K562 (cell line): ENCODE data around the gene BCL2L1. TPM values are rescaled to one million over a fixed set of nuclear protein-coding genes. Genes with fewer than 3 reads are reported as not detected.

Experiments
- ATAC-seq: fragments of 200-7000 bp; cut with Tn5 transposase; 3 replicates; pipeline ENCODE4 v1.9.1; 2020; ENCODE audit warnings: moderate library complexity
- BruUV-seq: library from RNA; stranded (reverse); fragments of 400-500 nt; replicated peaks from 2 replicates; lab custom pipeline; 2021; lab: Mats Ljungman, UMichigan
- CTCF ChIA-PET: fragments of 300-600 bp; formaldehyde crosslinking; extraction: SDS; loops from one replicate; lab custom pipeline; 2021; ENCODE audit warnings: low intra/inter-chr PET ratio; lab: Yijun Ruan, JAX
- POLR2A ChIA-PET: fragments of 300-600, 350-650 bp; sonication (Branson Sonifier 250); formaldehyde crosslinking; extraction: SDS; loops from one replicate; lab custom pipeline; 2021; ENCODE audit warnings: antibody characterized with exemption, inconsistent platforms; lab: Yijun Ruan, JAX
- DNase-seq, 4 experiments: peaks; one replicate each; pipeline versions ENCODE4 v3.0.0 to v3.0.0-alpha.2; 2011 to 2018; ENCODE audit warnings: low spot score in 3 of 4, mixed read lengths in 3 of 4; ENCODE audit errors: extremely low read depth in 1 of 4
- FAIRE-seq: peaks from 2 replicates; lab custom pipeline; 2011; peaks lifted over from hg19 to GRCh38; lab: Jason Lieb, UNC
- H2AFZ ChIP-seq: 2 replicates; pipeline ENCODE4 v1.6.0; 2011; ENCODE audit warnings: low read depth, low read length, control low read depth, inconsistent platforms
- H3K27ac ChIP-seq: fragments of 200-600 bp; 3 replicates; pipeline ENCODE4 v1.8.0; 2011; ENCODE audit warnings: low read depth, mild to moderate bottlenecking, control low read depth, inconsistent platforms, low read length, moderate library complexity, mixed read lengths; ENCODE audit errors: extremely low read depth
- H3K27me3 ChIP-seq, 2 experiments: fragments of 300-600 bp in 1 of 2; 2 replicates in 1 of 2; 3 replicates in 1 of 2; pipeline versions ENCODE4 v1.6.0 to v1.8.0; 2011; ENCODE audit warnings: inconsistent platforms in 2 of 2, low read length in 2 of 2, mild to moderate bottlenecking in 1 of 2, mixed read lengths in 1 of 2, moderate library complexity in 1 of 2; ENCODE audit not compliant: control insufficient read depth in 2 of 2, insufficient read depth in 2 of 2
- H3K36me3 ChIP-seq: fragments of 300-600 bp; 3 replicates; pipeline ENCODE4 v1.8.0; 2011; ENCODE audit warnings: mild to moderate bottlenecking, low read length, inconsistent platforms; ENCODE audit not compliant: control insufficient read depth, insufficient read depth
- H3K4me1 ChIP-seq, 2 experiments: fragments of 200-600 bp in 1 of 2; replicated peaks in 1 of 2; 2 replicates in 1 of 2; 3 replicates in 1 of 2; pipeline versions ENCODE4 v1.5.1 to v1.8.0; 2011; ENCODE audit warnings: inconsistent platforms in 2 of 2, low read length in 2 of 2, mild to moderate bottlenecking in 1 of 2, mixed read lengths in 1 of 2, moderate library complexity in 1 of 2; ENCODE audit not compliant: control insufficient read depth in 2 of 2, insufficient read depth in 2 of 2
- H3K4me2 ChIP-seq: 2 replicates; pipeline ENCODE4 v1.6.1; 2011; ENCODE audit warnings: low read length, control low read depth, inconsistent platforms, mixed read lengths; ENCODE audit not compliant: insufficient read depth
- H3K4me3 ChIP-seq: fragments of 200-600 bp; sonication (generic), shearing (Covaris generic); 2 replicates; pipeline ENCODE4 v1.5.1; 2016; ENCODE audit warnings: control low read depth, inconsistent platforms
- H3K79me2 ChIP-seq: fragments of 200-600 bp; 3 replicates; pipeline ENCODE4 v1.8.0; 2011; ENCODE audit warnings: low read length, inconsistent platforms; ENCODE audit not compliant: control insufficient read depth, insufficient read depth
- H3K9ac ChIP-seq, 2 experiments: 2 replicates each; pipeline versions ENCODE4 v1.6.0 to v1.6.1; 2011; ENCODE audit warnings: low read depth in 2 of 2, low read length in 2 of 2, control low read depth in 1 of 2, inconsistent platforms in 1 of 2, mild to moderate bottlenecking in 1 of 2, mixed read lengths in 1 of 2; ENCODE audit not compliant: insufficient read depth in 1 of 2
- H3K9me1 ChIP-seq: one replicate; pipeline ENCODE4 v1.6.0; 2011; ENCODE audit warnings: inconsistent platforms, mild to moderate bottlenecking, low read length, moderate library complexity; ENCODE audit not compliant: control insufficient read depth, insufficient read depth
- H3K9me3 ChIP-seq: replicated peaks from 2 replicates; pipeline ENCODE4 v1.5.1; 2011; ENCODE audit warnings: low read depth, low read length, inconsistent platforms; ENCODE audit not compliant: control insufficient read depth, insufficient read depth
- H4K20me1 ChIP-seq: replicated peaks from 2 replicates; pipeline ENCODE4 v1.6.1; 2011; ENCODE audit warnings: low read length, inconsistent platforms, mixed read lengths; ENCODE audit not compliant: control insufficient read depth, insufficient read depth
- CEBPG ChIP-seq, 3 experiments: fragments of 200-800 bp in 1 of 3; sonication (Bioruptor generic) in 1 of 3; sonication (generic) in 1 of 3; formaldehyde crosslinking in 1 of 3; IDR thresholded peaks in 2 of 3; conservative IDR thresholded peaks in 1 of 3; 2 replicates each; pipeline versions ENCODE4 v1.6.1 to v1.8.0; 2016 to 2022; ENCODE audit warnings: missing compliant biosample characterization in 2 of 3, missing genetic modification characterization in 2 of 3, mild to moderate bottlenecking in 1 of 3, missing genetic modification reagents in 1 of 3
- CTCFL ChIP-seq: IDR thresholded peaks from 2 replicates; pipeline ENCODE4 v1.6.1; 2011; ENCODE audit warnings: borderline replicate concordance, low read depth, mild to moderate bottlenecking, moderate library complexity, low read length; ENCODE audit not compliant: insufficient read depth, poor library complexity, severe bottlenecking
- NRF1 ChIP-seq, 2 experiments: fragments of 450-650 bp; IDR thresholded peaks in 1 of 2; conservative IDR thresholded peaks in 1 of 2; 2 replicates each; pipeline ENCODE4 v1.6.1; 2014; ENCODE audit warnings: mild to moderate bottlenecking in 2 of 2
- POLR2H ChIP-seq: IDR thresholded peaks from 2 replicates; pipeline ENCODE4 v1.6.1; 2016; ENCODE audit warnings: missing genetic modification characterization, low read depth, mild to moderate bottlenecking, control low read depth, missing compliant biosample characterization, moderate library complexity
- SIN3A ChIP-seq, 2 experiments: fragments of 150-350 bp in 1 of 2; IDR thresholded peaks; 2 replicates each; pipeline ENCODE4 v1.6.1; 2011 to 2016; ENCODE audit warnings: borderline replicate concordance in 2 of 2, low read depth in 2 of 2, low read length in 2 of 2, mild to moderate bottlenecking in 2 of 2, moderate library complexity in 2 of 2; ENCODE audit not compliant: control insufficient read depth in 1 of 2
- SPI1 ChIP-seq: IDR thresholded peaks from 2 replicates; pipeline ENCODE4 v1.6.1; 2011; ENCODE audit warnings: low read depth, low read length, control low read depth, borderline replicate concordance
- THAP12 ChIP-seq: fragments of 250-450 bp; sonication (Bioruptor Pico); IDR thresholded peaks from 2 replicates; pipeline ENCODE4 v1.9.0; 2021; ENCODE audit warnings: mild to moderate bottlenecking, inconsistent platforms
- UBTF ChIP-seq, 2 experiments: IDR thresholded peaks; 2 replicates each; pipeline ENCODE4 v1.6.1; 2012; ENCODE audit warnings: improper control_type of control experiment in 2 of 2, low read depth in 2 of 2, low read length in 2 of 2, borderline replicate concordance in 1 of 2
- ZBTB12 ChIP-seq: fragments of 250-450 bp; sonication (Bioruptor Pico); IDR thresholded peaks from 2 replicates; pipeline ENCODE4 v1.4.0; 2020
- WGBS: fragments of 100-300 bp; shearing (Covaris generic); methylation state at CpG from one replicate; pipeline ENCODE4 v1.1.6; 2016; ENCODE audit warnings: low coverage, mixed read lengths; ENCODE audit not compliant: insufficient coverage; ENCODE audit errors: missing lambda C conversion rate; 5-methylcytosine and 5-hydroxymethylcytosine counted together
- in situ Hi-C: fragments of 300-500 bp; cut with MboI; formaldehyde crosslinking; loops from 4 replicates; pipeline ENCODE4 v1.15.0; 2018; ENCODE audit warnings: inconsistent platforms, mixed read lengths
- intact Hi-C: fragments of 100-400 bp; cut with micrococcal nuclease; formaldehyde crosslinking; loops from 2 replicates; pipeline ENCODE4 v1.14.2; 2022
- polyA plus RNA-seq, 8 experiments: library from polyadenylated mRNA; depleted of rRNA in 4 of 8; stranded (reverse) in 5 of 8; unstranded in 3 of 8; fragments of >200 nt; fragmentation: Nextera tagmentation in 2 of 8; fragmentation: Illumina TruSeq in 1 of 8; extraction: Ambion mirVana in 2 of 8; extraction: Trizol in 1 of 8; gene quantifications; 2 replicates each; pipeline versions ENCODE4 v1.2.1 to v1.2.3, GENCODE V29; 2011 to 2014; ENCODE audit warnings: inconsistent platforms in 1 of 8, missing spikeins in 1 of 8
- total RNA-seq, 7 experiments: library from RNA; depleted of rRNA in 6 of 7; stranded (reverse); fragments of >200 nt in 6 of 7; fragmentation: Illumina TruSeq in 2 of 7; extraction: Trizol in 2 of 7; gene quantifications; 2 replicates each; pipeline versions ENCODE4 v1.2.1 to v1.2.3, GENCODE V29; 2011 to 2021; ENCODE audit warnings: low replicate concordance in 1 of 7

BCL2L1 gene
- total and polyA plus RNA-seq, 9 of the 15 experiments (the other 6 are each of a cell fraction or from before 2014, with no cell fraction given): 3.3 to 182 (median 120) TPM

- no TSS peak for BruUV-seq
- Histone ChIP-seq H3K27me3 (no peaks in the 10 kb centered on the region), H3K9ac (peak overlapping the region; percentile 12 to 92; a peak in 3 of 4 replicates), H2AFZ (no peak overlapping the region), H3K27ac (peak overlapping the region; percentile 1; the same call in 2 of the 3 replicates), H3K36me3 (peaks cover 74% of the 10 kb centered on the region), H3K9me1 (no peaks in the 10 kb centered on the region), H3K79me2 (peaks cover 93% of the 10 kb centered on the region), H4K20me1 (peaks cover 10% of the 10 kb centered on the region), H3K4me3 (peak overlapping the region; percentile 88), H3K9me3 (no peaks in the 10 kb centered on the region), H3K4me2 (peak overlapping the region; percentile 95), H3K4me1 (peaks cover 31 to 35% of the 10 kb centered on the region in 2 experiments; a peak in 4 of 5 replicates)
- ATAC-seq (no peak), FAIRE-seq (no peak), DNase-seq (peak in 1 of 4 experiments; percentile 28)
- intact Hi-C loops: no loop called here
- in situ Hi-C loops: no loop called here
- 7% methylated on average over 6 of the region's 6 CpGs for WGBS
- ChIA-PET CTCF (no interaction called here), POLR2A (interaction anchor here (0.8 to 2.7 kb wide), 3 partner anchors 25 to 42 kb away, joined by 3 to 21 read pairs (median 5); no protein-coding TSS in a partner anchor)
- TF ChIP-seq CEBPG (CRISPR knock-in tag; IDR thresholded peaks at IDR 0.05): no peak
- TF ChIP-seq CEBPG (tag; conservative IDR thresholded peaks at IDR 0.05 in 1 of 2, IDR thresholded peaks at IDR 0.05 in 1 of 2): peak in 1 of 2 experiments; percentile 24; a peak in 1 of 4 replicates
- no peak for TF ChIP-seq THAP12
- peak; percentile 64; the same call in 1 of the 2 replicates for TF ChIP-seq SPI1
- TF ChIP-seq CTCFL: no peak
- peak; percentile 57; the same call in 1 of the 2 replicates for TF ChIP-seq POLR2H
- no peak for TF ChIP-seq NRF1 (conservative IDR thresholded peaks at IDR 0.05 in 1 of 2, IDR thresholded peaks at IDR 0.05 in 1 of 2)
- peak in 1 of 2 experiments; percentile 20; a peak in 1 of 4 replicates for TF ChIP-seq SIN3A (IDR thresholded peaks at IDR 0.05; ENCODE audit: borderline replicate concordance in 2 of 2, control insufficient read depth in 1 of 2, low read depth in 2 of 2, low read length in 2 of 2)
- no peak for TF ChIP-seq UBTF (IDR thresholded peaks at IDR 0.05; ENCODE audit: borderline replicate concordance in 1 of 2, low read depth in 2 of 2, low read length in 2 of 2)
- 0 out of 2 replicates have a peak, but pooled peaks have one; percentile 21 for TF ChIP-seq ZBTB12 (CRISPR knock-in tag)
These were observed 3.6 kb downstream of the BCL2L1 start for GRCh38 chr20:31718952-31719643.
